ENCODE data around the gene CYP2R1.
"Not testable (repeated sequence)": the region's sequence is repeated elsewhere in the genome, so short reads cannot be mapped to it uniquely, and the experiment has no call there.

CYP2R1 gene

GRCh38 chr11:14892577-14892976 lies 546 bp upstream of the CYP2R1 start:
- FAIRE-seq (no peak), DNase-seq (ENCODE audit: low spot score) (no peak)

- DNase-seq (ENCODE audit: low spot score) (peak; percentile 95), FAIRE-seq (peak; percentile 83)
These were observed 642 bp downstream of the CYP2R1 start for GRCh38 chr11:14891143-14892035.

GRCh38 chr11:14886513-14886912 lies 5.5 kb downstream of the CYP2R1 start:
- FAIRE-seq (no peak), DNase-seq (ENCODE audit: low spot score) (no peak)

GRCh38 chr11:14884667-14885273 lies 7.3 kb downstream of the CYP2R1 start:
- FAIRE-seq (no peak), DNase-seq (ENCODE audit: low spot score) (no peak)

GRCh38 chr11:14883683-14884082 lies 8.3 kb downstream of the CYP2R1 start:
- DNase-seq (ENCODE audit: low spot score); FAIRE-seq: not testable (repeated sequence)

- DNase-seq (ENCODE audit: low spot score) (no peak), FAIRE-seq (no peak)
These were observed 9.8 kb downstream of the CYP2R1 start for GRCh38 chr11:14882196-14882595.

GRCh38 chr11:14881576-14882193 lies 10.3 kb downstream of the CYP2R1 start:
- FAIRE-seq (no peak), DNase-seq (ENCODE audit: low spot score) (no peak)

- DNase-seq (ENCODE audit: low spot score) (no peak), FAIRE-seq (no peak)
These were observed 16.9 kb downstream of the CYP2R1 start for GRCh38 chr11:14875163-14875562.

- no peak for DNase-seq (ENCODE audit: low spot score)
- no peak for FAIRE-seq
These were observed 18.4 kb downstream of the CYP2R1 start for GRCh38 chr11:14873632-14874031.

- FAIRE-seq, result no peak
- no peak for DNase-seq (ENCODE audit: low spot score)
These were observed 20.0 kb downstream of the CYP2R1 start for GRCh38 chr11:14872032-14872431.

- DNase-seq (ENCODE audit: low spot score); FAIRE-seq: not testable (repeated sequence)
These were observed 28.3 kb downstream of the CYP2R1 start for GRCh38 chr11:14863775-14864174.

GRCh38 chr11:14861680-14862079 lies 30.4 kb downstream of the CYP2R1 start:
- no peak for DNase-seq (ENCODE audit: low spot score)
- FAIRE-seq, result no peak

GRCh38 chr11:14860511-14860910 lies 31.5 kb downstream of the CYP2R1 start:
- FAIRE-seq (no peak), DNase-seq (ENCODE audit: low spot score) (no peak)

GRCh38 chr11:14858404-14858803 lies 33.6 kb downstream of the CYP2R1 start:
- FAIRE-seq (no peak), DNase-seq (ENCODE audit: low spot score) (no peak)

- DNase-seq (ENCODE audit: low spot score) (no peak), FAIRE-seq (no peak)
These were observed 34.4 kb downstream of the CYP2R1 start for GRCh38 chr11:14857621-14858020.

GRCh38 chr11:14855890-14856289 lies 36.1 kb downstream of the CYP2R1 start:
- no peak for DNase-seq (ENCODE audit: low spot score)
- FAIRE-seq, result no peak

GRCh38 chr11:14854057-14854456 lies 38.0 kb downstream of the CYP2R1 start:
- no peak for FAIRE-seq

GRCh38 chr11:14852571-14853177 lies 39.4 kb downstream of the CYP2R1 start:
- FAIRE-seq (no peak), DNase-seq (ENCODE audit: low spot score) (no peak)

More at GRCh38 chr11:14854057-14854456, 38.0 kb downstream of the CYP2R1 start:
- DNase-seq (ENCODE audit: low spot score), result no peak

GRCh38 chr11:14842002-14842401 lies 50.0 kb downstream of the CYP2R1 start:
- FAIRE-seq (no peak), DNase-seq (ENCODE audit: low spot score) (no peak)

GRCh38 chr11:14835496-14836492 lies 56.2 kb downstream of the CYP2R1 start:
- FAIRE-seq (no peak), DNase-seq (ENCODE audit: low spot score) (no peak)

All from RCC 7860 (cell line).